Stimulated activated naive CD4-positive, alpha-beta T cell (primary cell): ENCODE data around the gene SLC35F6.

Experiments used
- DNase-seq, 6 experiments: peaks; one replicate each; lab custom pipeline; 2025; lab: John Stamatoyannopoulos, UW

Gene SLC35F6

GRCh38 chr2:26764078-26764887 is at the start of gene SLC35F6:
SLC35F6 (plus strand) TSS chr2:26764284; CDS start chr2:26764350, 66 bp downstream.
- peak; percentile 64 to 84 (median 78) for DNase-seq

GRCh38 chr2:26715528-26716270 is 48.4 kb upstream of the SLC35F6 start:
- DNase-seq = no peak

GRCh38 chr2:26716340-26716739 is 47.7 kb upstream of the SLC35F6 start:
- no peak for DNase-seq

- no peak for DNase-seq
These were observed 47.3 kb upstream of the SLC35F6 start for GRCh38 chr2:26716769-26717168.

GRCh38 chr2:26717362-26717761 is 46.7 kb upstream of the SLC35F6 start:
- no peak for DNase-seq

GRCh38 chr2:26718949-26719686 is 45.0 kb upstream of the SLC35F6 start:
- DNase-seq = no peak

- DNase-seq = no peak
These were observed 43.6 kb upstream of the SLC35F6 start for GRCh38 chr2:26720322-26721114.

GRCh38 chr2:26721115-26722032 is 42.7 kb upstream of the SLC35F6 start:
- no peak for DNase-seq

GRCh38 chr2:26722328-26722727 is 41.8 kb upstream of the SLC35F6 start:
- DNase-seq = no peak

GRCh38 chr2:26722911-26723310 is 41.2 kb upstream of the SLC35F6 start:
- no peak for DNase-seq

GRCh38 chr2:26723475-26723874 is 40.6 kb upstream of the SLC35F6 start:
- DNase-seq = no peak

GRCh38 chr2:26723991-26724750 is 39.9 kb upstream of the SLC35F6 start:
- DNase-seq = no peak

- no peak for DNase-seq
These were observed 39.1 kb upstream of the SLC35F6 start for GRCh38 chr2:26724784-26725520.

- DNase-seq = no peak
These were observed 38.6 kb upstream of the SLC35F6 start for GRCh38 chr2:26725521-26725820.

- DNase-seq = no peak
These were observed 37.9 kb upstream of the SLC35F6 start for GRCh38 chr2:26726228-26726627.

- peak in 3 of 6 experiments; percentile 3 to 12 (median 4) for DNase-seq
These were observed 36.2 kb upstream of the SLC35F6 start for GRCh38 chr2:26727641-26728561.

- no peak for DNase-seq
These were observed 34.8 kb upstream of the SLC35F6 start for GRCh38 chr2:26729311-26729710.
